Measurements from ENCODE around the gene PRRC1. TPM values are rescaled to one million over a fixed set of nuclear protein-coding genes. Genes with fewer than 3 reads are reported as not detected.

Gene PRRC1
- total RNA-seq, 4 donors from 2014 or later: 27.2 to 49.1 (median 30.1) TPM

DNA sequence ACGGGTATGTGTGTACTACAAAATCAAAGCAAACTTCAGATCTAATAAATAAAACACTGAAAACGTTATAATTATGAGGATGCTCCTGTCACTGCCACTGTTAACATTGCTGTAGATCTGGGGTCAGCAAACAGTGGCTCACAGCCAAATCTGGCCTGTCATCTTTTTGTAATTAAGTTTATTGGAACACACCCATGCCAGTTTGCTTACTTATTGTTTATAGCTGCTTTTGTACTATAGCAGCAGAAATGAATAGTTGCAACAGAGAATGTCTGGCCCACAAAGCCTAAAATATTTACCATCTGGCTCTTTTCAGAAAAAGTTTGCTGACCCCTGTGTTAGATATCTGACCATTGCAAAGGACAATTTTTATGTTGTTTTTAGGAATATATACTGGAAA, 32.1 kb downstream of the PRRC1 start:
- Histone ChIP-seq H3K36me3 (peaks cover 0 to 38% of the 10 kb centered on the region in 2 donors), H3K27ac (no peak overlapping the region), H3K4me3 (no peak overlapping the region), H3K9me3 (peaks cover 0 to 3% (median 0%) of the 10 kb centered on the region in 3 donors), H3K27me3 (no peaks in the 10 kb centered on the region), H3K4me1 (peaks cover 0 to 29% (median 0%) of the 10 kb centered on the region in 3 donors)
- TF ChIP-seq POLR2AphosphoS5 (IDR thresholded peaks at IDR 0.05): no peak
- no peak for TF ChIP-seq CTCF (IDR thresholded peaks at IDR 0.05)
- TF ChIP-seq POLR2A (IDR thresholded peaks at IDR 0.05): no peak
- no peak for TF ChIP-seq EP300 (IDR thresholded peaks at IDR 0.05)
- 23 to 55% methylated on average over 2 of the region's 2 CpGs for WGBS, 2 donors (ENCODE audit: low coverage in 1 of 2)
- ATAC-seq: no peak

DNA sequence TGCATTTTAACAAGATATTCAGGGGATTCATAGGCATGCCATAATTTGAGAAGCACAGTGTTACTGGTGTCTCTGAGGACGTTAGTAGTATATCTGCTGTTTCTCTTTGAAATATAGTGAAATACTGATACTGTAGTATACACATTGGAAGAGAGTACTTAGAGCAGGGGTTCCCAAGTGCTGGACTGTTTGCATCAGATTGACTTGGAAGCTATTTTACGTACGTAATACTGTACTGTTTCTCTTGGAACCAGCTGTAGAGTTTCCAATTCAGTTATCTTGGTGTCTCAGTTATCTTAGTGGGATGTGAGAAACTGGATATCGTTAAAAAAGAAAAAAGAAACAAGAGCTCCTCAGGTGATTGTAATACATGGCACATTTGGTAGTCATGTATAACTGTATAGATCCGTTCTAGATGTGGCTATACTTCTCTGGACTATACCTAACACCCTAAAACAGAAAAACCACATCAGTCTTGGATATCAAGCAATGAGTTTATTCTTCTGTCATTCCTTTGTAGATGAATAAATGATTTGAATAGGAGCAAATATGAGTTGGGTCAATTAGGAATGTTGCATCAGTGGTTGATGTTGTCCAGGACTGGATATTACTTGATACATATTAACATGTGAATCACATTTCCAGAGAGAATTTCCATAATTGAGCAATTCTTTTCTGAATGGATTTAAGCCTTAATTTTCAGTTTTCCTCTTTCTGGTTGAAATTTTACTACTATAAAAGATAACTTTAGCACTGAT, 33.4 kb downstream of the PRRC1 start:
- Histone ChIP-seq H3K4me1 (peaks cover 0 to 29% (median 0%) of the 10 kb centered on the region in 3 donors), H3K27ac (no peak overlapping the region), H3K27me3 (no peaks in the 10 kb centered on the region), H3K4me3 (no peak overlapping the region), H3K9me3 (no peaks in the 10 kb centered on the region), H3K36me3 (peaks cover 0 to 35% of the 10 kb centered on the region in 2 donors)
- TF ChIP-seq EP300 (IDR thresholded peaks at IDR 0.05): no peak
- TF ChIP-seq POLR2A (IDR thresholded peaks at IDR 0.05): no peak
- TF ChIP-seq POLR2AphosphoS5 (IDR thresholded peaks at IDR 0.05): no peak
- no peak for TF ChIP-seq CTCF (IDR thresholded peaks at IDR 0.05)
- 77 to 89% methylated on average over 5 of the region's 5 CpGs for WGBS, 2 donors (ENCODE audit: low coverage in 1 of 2)
- no peak for ATAC-seq

DNA sequence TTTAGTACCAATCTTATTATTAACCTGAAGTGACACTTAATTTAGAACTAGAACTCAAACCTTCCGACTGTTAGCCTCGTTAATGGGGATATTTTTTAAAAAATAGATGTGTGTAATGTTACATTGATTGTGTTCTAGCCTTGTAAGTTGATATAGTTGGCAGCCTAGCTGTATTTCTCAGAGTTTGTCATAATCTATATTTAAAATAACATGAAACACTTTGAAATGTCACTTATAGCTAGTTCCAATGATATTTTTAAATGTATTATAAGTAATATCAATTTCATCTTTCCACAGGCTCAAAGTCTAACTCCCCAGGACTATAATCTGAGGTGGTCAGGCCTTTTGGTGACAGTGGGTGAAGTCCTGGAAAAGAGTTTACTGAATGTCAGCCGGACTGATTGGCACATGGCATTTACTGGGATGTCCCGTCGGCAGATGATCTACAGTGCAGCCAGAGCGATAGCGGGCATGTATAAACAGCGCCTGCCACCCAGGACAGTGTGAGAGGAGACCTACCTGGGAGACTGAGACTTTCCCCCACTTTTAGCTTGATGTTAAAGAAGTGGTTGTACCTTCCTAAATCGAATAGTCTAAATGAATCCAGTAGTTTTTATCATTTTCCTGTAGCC, 34.1 kb downstream of the PRRC1 start:
- WGBS, 2 donors (ENCODE audit: low coverage in 1 of 2): 87 to 92% methylated on average over 5 to 9 of the region's 9 CpGs
- no peaks in the 10 kb centered on the region for H3K9me3 ChIP-seq
- H3K27me3 ChIP-seq: no peaks in the 10 kb centered on the region
- ATAC-seq: no peak
- TF ChIP-seq POLR2AphosphoS5 (IDR thresholded peaks at IDR 0.05) (no peak), EP300 (IDR thresholded peaks at IDR 0.05) (no peak), POLR2A (IDR thresholded peaks at IDR 0.05) (no peak), CTCF (IDR thresholded peaks at IDR 0.05) (no peak)
- H3K36me3 ChIP-seq: peaks cover 0 to 35% of the 10 kb centered on the region in 2 donors
- no peak overlapping the region for H3K4me3 ChIP-seq
- peak overlapping the region in 2 of 4 donors; percentile 20 to 40 for H3K27ac ChIP-seq
- peaks cover 0 to 34% (median 0%) of the 10 kb centered on the region in 3 donors for H3K4me1 ChIP-seq

DNA sequence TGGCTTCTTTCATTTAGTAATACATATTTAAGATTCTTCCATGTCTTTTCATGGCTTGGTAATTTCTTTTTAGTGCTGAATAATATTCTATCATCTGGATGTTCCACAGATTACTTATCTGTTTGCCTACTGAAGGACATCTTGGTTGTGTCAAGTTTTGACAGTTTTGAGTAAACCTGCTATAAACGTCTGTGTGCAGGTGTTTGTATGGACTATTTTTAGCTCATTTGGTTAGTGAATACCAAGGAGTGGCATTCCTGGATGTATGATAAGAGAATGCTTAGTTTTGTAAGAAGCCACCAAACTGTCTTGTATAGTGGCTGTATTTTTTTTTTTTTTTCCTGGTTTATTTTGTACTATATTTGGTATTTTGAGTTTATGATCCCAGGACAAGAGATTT, 38.4 kb downstream of the PRRC1 start:
- Histone ChIP-seq H3K4me3 (no peak overlapping the region), H3K36me3 (peaks cover 0 to 30% of the 10 kb centered on the region in 2 donors), H3K9me3 (no peaks in the 10 kb centered on the region), H3K27ac (no peak overlapping the region), H3K4me1 (peaks cover 0 to 20% (median 0%) of the 10 kb centered on the region in 3 donors), H3K27me3 (no peaks in the 10 kb centered on the region)
- no peak for TF ChIP-seq CTCF (IDR thresholded peaks at IDR 0.05)
- no peak for TF ChIP-seq POLR2AphosphoS5 (IDR thresholded peaks at IDR 0.05)
- no peak for TF ChIP-seq EP300 (IDR thresholded peaks at IDR 0.05)
- TF ChIP-seq POLR2A (IDR thresholded peaks at IDR 0.05): no peak
- 11 to 14% methylated on average over 1 of the region's 1 CpG for WGBS, 2 donors (ENCODE audit: low coverage in 1 of 2)
- no peak for ATAC-seq

Data from gastroesophageal sphincter (tissue), 4 donors.